Measurements from ENCODE around the gene ZDHHC14.

DNA sequence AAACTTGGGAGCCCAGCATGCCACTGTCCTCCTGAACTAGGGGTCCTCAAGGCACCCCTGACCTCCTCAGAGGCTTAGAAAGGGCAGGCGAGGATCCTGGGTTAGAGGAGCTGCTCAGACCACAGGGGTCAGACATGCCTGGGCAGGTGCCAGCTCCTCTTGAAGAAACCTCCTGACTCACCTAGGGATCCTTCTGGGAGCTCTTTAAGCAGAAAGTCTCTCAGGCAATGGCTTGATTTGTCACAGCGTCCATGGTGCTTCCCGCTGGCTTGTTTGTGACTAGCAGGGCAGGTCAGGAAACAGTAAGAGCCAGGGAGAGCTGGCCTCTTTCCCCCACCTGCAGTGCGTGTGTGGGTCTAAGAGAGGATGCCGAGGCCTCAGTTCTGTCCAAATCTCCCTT is 267.6 kb downstream of the ZDHHC14 start:
- TF ChIP-seq POLR2A (IDR thresholded peaks at IDR 0.05; ENCODE audit: low read length), result no peak
- no peak for TF ChIP-seq GATA1 (IDR thresholded peaks at IDR 0.05; ENCODE audit: low read depth, low read length)
